ENCODE measurements around the gene CCSER1. TPM values are rescaled to one million over a fixed set of nuclear protein-coding genes. Genes with fewer than 3 reads are reported as not detected.
"Not testable (repeated sequence)": the region's sequence is repeated elsewhere in the genome, so short reads cannot be mapped to it uniquely, and the experiment has no call there.

Gene CCSER1
- total RNA-seq, 1 donor from 2014 or later: 0.23 TPM

- ATAC-seq (no peak), DNase-seq (ENCODE audit: low spot score) (no peak)
Measured at GRCh38 chr4:91621446-91621845, 1494.3 kb downstream of the CCSER1 start.

GRCh38 chr4:91622925-91623602, 1495.9 kb downstream of the CCSER1 start:
- ATAC-seq (no peak), DNase-seq (ENCODE audit: low spot score) (no peak)

- not testable (repeated sequence) for ATAC-seq; DNase-seq (ENCODE audit: low spot score)
Measured at GRCh38 chr4:91623603-91623967, 1496.4 kb downstream of the CCSER1 start.

GRCh38 chr4:91630054-91630453, 1502.9 kb downstream of the CCSER1 start:
- DNase-seq (ENCODE audit: low spot score) (no peak), ATAC-seq (no peak)

GRCh38 chr4:91630764-91631163, 1503.6 kb downstream of the CCSER1 start:
- DNase-seq (ENCODE audit: low spot score) (no peak), ATAC-seq (no peak)

- DNase-seq (ENCODE audit: low spot score): no peak
- ATAC-seq: no peak
Measured at GRCh38 chr4:91631335-91631734, 1504.1 kb downstream of the CCSER1 start.

- ATAC-seq (no peak), DNase-seq (ENCODE audit: low spot score) (no peak)
Measured at GRCh38 chr4:91636083-91636482, 1508.9 kb downstream of the CCSER1 start.

Other genes with a start within 250 kb of the CCSER1 start
- gene MMRN1, start 232.5 kb upstream of the CCSER1 start, total RNA-seq: 5.0 TPM

Measured in left lobe of liver (tissue), 2 donors.